ENCODE results near the gene AK6. TPM values are rescaled to one million over a fixed set of nuclear protein-coding genes. Genes with fewer than 3 reads are reported as not detected.

The AK6 gene
- total and polyA plus RNA-seq, 10 of the 15 experiments (the other 5 are each of a cell fraction or from before 2014, with no cell fraction given), result 45.2 to 446 (median 86.6) TPM

GRCh38 chr5:69374911-69375446, 5.7 kb upstream of the AK6 start (continued):
- TF ChIP-seq NKRF (conservative IDR thresholded peaks at IDR 0.05), result no peak
- TF ChIP-seq MYB (IDR thresholded peaks at IDR 0.05; ENCODE audit: borderline replicate concordance, low read depth, low read length), result no peak
- no peak for TF ChIP-seq IRF5 (IDR thresholded peaks at IDR 0.05; ENCODE audit: borderline replicate concordance)
- no peak for TF ChIP-seq E4F1 (IDR thresholded peaks at IDR 0.05; ENCODE audit: borderline replicate concordance, partially characterized antibody)
- no peak for TF ChIP-seq HDAC2 (IDR thresholded peaks at IDR 0.05)
- no peak for TF ChIP-seq SREBF1 (IDR thresholded peaks at IDR 0.05; ENCODE audit: low read length)
- no peak for TF ChIP-seq CREM (IDR thresholded peaks at IDR 0.05; ENCODE audit: low read depth)
- no peak for TF ChIP-seq ATF3 (IDR thresholded peaks at IDR 0.05; ENCODE audit: borderline replicate concordance, extremely low read depth, low read depth, low read length)
- TF ChIP-seq KLF5 (IDR thresholded peaks at IDR 0.05; ENCODE audit: partially characterized antibody), result no peak
- TF ChIP-seq MTA2 (IDR thresholded peaks at IDR 0.05; ENCODE audit: low read depth), result peak; percentile 98
- TF ChIP-seq RCOR1 (conservative IDR thresholded peaks at IDR 0.05; ENCODE audit: low read depth, low read length), result no peak
- no peak for TF ChIP-seq CEBPZ (IDR thresholded peaks at IDR 0.05; ENCODE audit: low read depth, low read length)
- no peak for TF ChIP-seq SUZ12 (IDR thresholded peaks at IDR 0.05; ENCODE audit: unreplicated experiment)
- TF ChIP-seq YBX1 (IDR thresholded peaks at IDR 0.05), result no peak
- TF ChIP-seq RAD51 (IDR thresholded peaks at IDR 0.05), result peak; percentile 21
- peak; percentile 34; the same call in 1 of the 2 replicates for TF ChIP-seq PML (IDR thresholded peaks at IDR 0.05; ENCODE audit: low read length)
- TF ChIP-seq FOXK2 (IDR thresholded peaks at IDR 0.05), result no peak
- TF ChIP-seq HCFC1 (IDR thresholded peaks at IDR 0.05; ENCODE audit: low read length), result no peak
- TF ChIP-seq POU2F2 (IDR thresholded peaks at IDR 0.05; ENCODE audit: borderline replicate concordance, low read depth, low read length), result no peak

Measured in GM12878 (cell line).